ENCODE data around the gene ARVCF.

ARVCF gene

DNA sequence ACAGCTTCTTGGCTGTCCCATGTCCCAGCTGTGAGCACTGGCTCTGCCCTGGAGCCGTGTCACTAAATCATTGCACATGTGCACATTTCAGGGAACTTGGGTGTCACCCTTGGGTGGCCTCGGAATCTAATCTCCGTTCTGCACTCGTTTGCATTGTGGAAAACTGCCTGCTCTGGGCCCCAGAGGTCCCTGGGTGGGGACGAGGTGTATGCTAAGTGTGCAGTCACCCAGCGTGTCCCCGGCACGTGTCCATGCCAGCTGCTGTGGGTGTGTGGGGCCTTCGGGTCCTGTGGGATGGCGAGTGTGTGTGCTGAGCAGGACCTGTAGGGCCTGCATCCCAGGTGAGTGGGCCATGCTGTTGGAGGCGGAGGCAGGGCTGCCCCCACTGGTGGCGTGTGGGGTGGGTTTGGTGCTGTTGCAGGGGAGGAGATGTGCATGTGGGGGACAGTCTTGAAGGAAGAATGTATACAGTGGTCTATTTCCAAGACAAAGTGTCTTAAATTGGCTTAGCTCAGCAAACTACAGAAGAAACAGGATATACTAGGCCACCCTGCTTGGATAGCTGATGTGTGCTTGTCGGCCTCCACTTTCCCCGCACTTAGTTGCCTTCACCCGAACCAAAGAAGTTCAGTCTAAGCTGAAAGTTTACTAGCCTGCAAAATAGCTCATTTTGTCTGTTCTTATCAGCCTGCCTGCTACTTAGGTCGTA is 18.9 kb upstream of the ARVCF start:
- no peak for DNase-seq (ENCODE audit: low read depth in 2 of 2)
- TF ChIP-seq, protein P1, sequence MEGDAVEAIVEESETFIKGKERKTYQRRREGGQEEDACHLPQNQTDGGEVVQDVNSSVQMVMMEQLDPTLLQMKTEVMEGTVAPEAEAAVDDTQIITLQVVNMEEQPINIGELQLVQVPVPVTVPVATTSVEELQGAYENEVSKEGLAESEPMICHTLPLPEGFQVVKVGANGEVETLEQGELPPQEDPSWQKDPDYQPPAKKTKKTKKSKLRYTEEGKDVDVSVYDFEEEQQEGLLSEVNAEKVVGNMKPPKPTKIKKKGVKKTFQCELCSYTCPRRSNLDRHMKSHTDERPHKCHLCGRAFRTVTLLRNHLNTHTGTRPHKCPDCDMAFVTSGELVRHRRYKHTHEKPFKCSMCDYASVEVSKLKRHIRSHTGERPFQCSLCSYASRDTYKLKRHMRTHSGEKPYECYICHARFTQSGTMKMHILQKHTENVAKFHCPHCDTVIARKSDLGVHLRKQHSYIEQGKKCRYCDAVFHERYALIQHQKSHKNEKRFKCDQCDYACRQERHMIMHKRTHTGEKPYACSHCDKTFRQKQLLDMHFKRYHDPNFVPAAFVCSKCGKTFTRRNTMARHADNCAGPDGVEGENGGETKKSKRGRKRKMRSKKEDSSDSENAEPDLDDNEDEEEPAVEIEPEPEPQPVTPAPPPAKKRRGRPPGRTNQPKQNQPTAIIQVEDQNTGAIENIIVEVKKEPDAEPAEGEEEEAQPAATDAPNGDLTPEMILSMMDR (IDR thresholded peaks at IDR 0.05; ENCODE audit: low read depth, low read length), result no peak
- H3K4me3 ChIP-seq (replicated peaks in 1 of 2; ENCODE audit: low read depth in 2 of 2, low read length in 2 of 2), result no peak overlapping the region

DNA sequence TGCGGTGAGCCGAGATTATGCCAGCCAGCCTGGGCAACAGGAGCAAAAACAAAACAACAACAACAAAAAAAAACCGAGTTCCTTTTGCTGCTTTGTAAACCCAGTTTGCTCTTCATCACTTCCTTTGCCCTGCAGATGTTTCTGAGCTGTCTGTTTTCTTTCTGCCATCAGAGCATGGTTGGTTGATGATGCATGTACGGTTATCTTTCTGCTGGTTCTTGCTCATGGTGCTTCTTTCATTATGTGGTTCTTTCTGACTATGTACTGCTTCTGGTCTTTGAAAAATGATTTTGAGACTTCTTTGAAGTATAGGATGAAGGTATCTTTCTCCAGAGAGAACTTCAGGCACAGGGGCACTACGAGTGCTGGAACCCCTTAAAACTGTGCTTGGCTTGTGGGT is 17.5 kb upstream of the ARVCF start:
- TF ChIP-seq, protein P1 (IDR thresholded peaks at IDR 0.05; ENCODE audit: low read depth, low read length), result no peak
- no peak overlapping the region for H3K4me3 ChIP-seq (replicated peaks in 1 of 2; ENCODE audit: low read depth in 2 of 2, low read length in 2 of 2)
- DNase-seq (ENCODE audit: low read depth in 2 of 2), result peak in 1 of 2 donors; percentile 28

DNA sequence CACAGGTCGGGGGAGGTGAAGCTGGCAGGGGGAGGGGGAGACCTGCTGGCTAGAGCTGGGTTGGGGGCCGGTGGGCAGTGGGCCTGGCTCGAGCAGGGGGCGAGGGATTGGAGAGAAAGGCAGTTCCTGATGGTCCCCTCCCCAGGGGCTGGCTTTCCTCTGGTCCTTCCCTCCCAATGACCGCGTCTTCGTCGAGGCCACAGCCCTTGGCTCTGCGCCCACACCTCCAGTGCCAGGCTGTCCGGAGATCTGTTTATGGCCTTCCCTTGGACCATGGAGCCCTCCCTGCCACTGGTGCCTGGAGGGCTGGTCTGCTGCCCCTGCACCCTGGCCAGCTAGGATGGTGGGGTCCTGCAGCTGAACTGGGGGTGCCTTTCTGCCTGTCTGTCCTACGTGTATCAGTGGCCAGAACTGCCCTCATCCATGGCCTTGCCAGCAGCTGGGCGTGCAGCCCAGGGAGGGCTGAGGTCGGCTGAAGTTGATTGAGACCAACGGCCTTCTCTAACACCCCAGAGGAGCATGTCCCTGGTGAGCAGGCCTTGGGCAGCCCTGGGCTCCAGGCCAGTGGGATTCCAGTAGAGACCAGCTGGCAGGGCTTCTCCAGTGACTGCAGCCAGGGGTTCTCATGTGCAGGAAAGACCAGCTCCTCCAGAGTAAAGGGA is 16.6 kb upstream of the ARVCF start:
- TF ChIP-seq, protein P1 (IDR thresholded peaks at IDR 0.05; ENCODE audit: low read depth, low read length), result no peak
- peak in 1 of 2 donors; percentile 33 for DNase-seq (ENCODE audit: low read depth in 2 of 2)

DNA sequence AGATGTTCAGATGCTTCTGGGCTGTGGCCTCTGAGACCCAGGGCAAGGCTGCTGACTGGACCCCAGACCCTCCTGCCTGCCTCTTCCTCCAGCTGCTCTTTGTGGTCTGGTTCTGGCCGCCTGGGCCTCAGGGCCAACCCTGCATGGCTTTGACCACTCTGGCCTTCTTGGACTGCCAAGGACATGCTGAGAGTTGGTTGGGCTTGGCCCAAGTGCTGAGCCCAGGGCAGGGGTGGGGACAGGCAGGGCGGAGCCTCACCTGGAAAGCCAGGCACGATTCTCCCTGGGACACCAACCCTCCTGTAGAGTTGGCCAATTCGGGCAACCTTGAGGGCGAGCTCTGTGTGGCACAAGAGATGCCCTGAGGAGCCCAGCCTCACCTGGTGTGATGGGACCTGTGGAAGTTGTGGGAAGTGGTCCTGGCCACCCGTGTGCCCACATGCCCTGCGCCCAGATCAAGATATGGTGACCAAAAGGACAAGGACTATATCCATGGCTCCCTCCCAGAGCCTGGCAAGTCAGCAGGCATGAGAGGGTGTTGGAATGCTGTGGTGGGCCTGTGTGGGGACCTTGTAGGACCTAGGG is 15.9 kb upstream of the ARVCF start:
- TF ChIP-seq, protein P1 (IDR thresholded peaks at IDR 0.05; ENCODE audit: low read depth, low read length), result no peak
- DNase-seq (ENCODE audit: low read depth in 2 of 2), result no peak
- H3K4me3 ChIP-seq (replicated peaks in 1 of 2; ENCODE audit: low read depth in 2 of 2, low read length in 2 of 2), result no peak overlapping the region

More for the DNA sequence above, 16.6 kb upstream of the ARVCF start:
- no peak overlapping the region for H3K4me3 ChIP-seq (replicated peaks in 1 of 2; ENCODE audit: low read depth in 2 of 2, low read length in 2 of 2)

DNA sequence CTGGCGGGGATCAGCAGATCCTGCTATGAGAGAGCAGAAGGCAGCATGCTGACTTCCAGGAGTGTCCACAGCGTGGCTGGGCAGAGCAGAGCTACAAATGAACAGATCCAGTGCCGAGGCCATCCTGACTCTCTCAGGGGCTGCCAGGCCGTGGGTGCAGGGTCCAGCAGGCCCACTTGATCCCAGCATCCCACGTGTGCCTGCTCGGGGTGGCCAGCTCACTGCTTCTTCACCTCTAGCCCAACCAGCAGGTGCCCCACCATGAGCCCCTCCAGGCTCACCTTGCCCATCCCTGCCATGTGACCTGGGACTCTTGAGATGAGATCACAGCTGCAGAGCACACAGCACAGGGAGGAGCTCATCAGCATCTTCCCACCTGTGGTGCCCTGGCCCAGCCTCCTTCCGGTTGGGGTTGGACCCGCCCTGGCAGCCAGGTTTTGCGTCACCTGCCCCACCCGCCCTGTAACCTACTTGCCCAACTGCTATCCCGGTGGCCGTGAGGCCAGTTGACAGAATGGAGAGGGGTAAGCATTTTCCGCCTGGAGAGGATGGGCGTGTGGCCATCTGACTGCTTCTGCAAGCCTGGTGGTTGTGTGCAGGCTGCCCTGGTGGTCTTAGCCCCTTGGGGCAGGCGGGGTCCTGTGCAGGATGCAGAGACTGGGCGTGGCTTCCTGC is 15.2 kb upstream of the ARVCF start:
- no peak for DNase-seq (ENCODE audit: low read depth in 2 of 2)
- TF ChIP-seq, protein P1 (IDR thresholded peaks at IDR 0.05; ENCODE audit: low read depth, low read length), result no peak
- H3K4me3 ChIP-seq (replicated peaks in 1 of 2; ENCODE audit: low read depth in 2 of 2, low read length in 2 of 2), result no peak overlapping the region

DNA sequence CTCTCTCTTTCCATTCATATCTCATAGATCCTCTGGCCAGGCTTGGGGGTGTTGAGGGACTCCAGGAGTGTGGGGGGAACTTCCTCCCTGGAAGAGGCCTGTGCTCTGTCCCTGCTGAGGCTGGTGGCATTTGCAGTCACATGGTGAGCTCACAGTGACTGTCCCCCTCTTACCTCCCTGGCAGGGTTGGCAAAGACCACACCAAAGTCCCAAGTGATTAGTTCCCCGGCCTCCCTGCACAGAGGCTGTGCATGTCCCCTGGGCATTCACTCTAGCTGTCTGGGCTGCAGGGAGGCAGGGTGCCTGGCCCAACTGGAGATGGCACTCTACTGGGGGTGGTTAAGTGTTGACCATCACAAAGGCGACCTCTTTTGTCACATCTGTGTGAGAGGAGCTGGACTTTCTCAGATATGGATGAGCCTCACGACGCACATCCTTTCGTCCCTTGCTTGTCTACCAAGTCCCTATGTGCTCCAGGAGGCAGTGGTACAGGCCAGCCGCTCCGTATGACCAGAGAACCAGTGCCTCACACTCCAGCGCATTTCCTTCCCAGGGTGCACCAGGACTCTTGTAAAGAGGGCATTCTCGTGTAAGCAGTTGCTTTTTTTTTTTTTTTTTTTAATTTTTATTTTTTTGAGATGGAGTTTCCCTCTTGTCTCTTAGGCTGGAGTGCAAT is 13.1 kb upstream of the ARVCF start:
- TF ChIP-seq, protein P1 (IDR thresholded peaks at IDR 0.05; ENCODE audit: low read depth, low read length), result no peak
- no peak overlapping the region for H3K4me3 ChIP-seq (replicated peaks in 1 of 2; ENCODE audit: low read depth in 2 of 2, low read length in 2 of 2)
- no peak for DNase-seq (ENCODE audit: low read depth in 2 of 2)

Data from cardiac fibroblast (primary cell).